Activated CD8-positive, alpha-beta memory T cell treated with anti-CD3 and anti-CD28 coated beads for 1 hour (primary cell): ENCODE data around the gene TYK2.
A peak's percentile ranks its signal among the peaks of the same experiment; 100 is the strongest.
"Not testable (repeated sequence)": the region's sequence is repeated elsewhere in the genome, so short reads cannot be mapped to it uniquely, and the experiment has no call there.

Source experiments
- DNase-seq, 2 donors: peaks; one replicate each; pipeline ENCODE4 v3.0.0-alpha.2; 2020; ENCODE audit warnings: low read depth in 1 of 2; ENCODE audit errors: extremely low read depth in 1 of 2

Gene TYK2

DNA sequence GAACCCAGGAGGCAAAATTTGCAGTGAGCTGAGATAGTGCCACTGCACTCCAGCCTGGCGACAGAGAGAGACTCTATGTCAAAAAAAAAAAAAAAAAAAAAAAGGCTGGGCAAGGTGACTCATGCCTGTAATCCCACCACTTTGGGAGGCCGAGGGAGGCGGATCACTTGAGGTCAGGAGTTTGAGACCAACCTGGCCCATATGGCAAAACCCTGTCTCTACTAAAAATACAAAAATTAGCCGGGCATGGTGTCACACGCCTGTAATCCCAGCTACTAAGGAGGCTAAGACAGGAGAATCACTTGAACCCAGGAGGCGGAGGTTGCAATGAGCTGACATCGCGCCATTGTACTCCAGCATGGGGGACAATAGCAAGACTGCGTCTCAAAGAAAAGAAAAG, 43.6 kb downstream of the TYK2 start:
- DNase-seq: not testable (repeated sequence)

DNA sequence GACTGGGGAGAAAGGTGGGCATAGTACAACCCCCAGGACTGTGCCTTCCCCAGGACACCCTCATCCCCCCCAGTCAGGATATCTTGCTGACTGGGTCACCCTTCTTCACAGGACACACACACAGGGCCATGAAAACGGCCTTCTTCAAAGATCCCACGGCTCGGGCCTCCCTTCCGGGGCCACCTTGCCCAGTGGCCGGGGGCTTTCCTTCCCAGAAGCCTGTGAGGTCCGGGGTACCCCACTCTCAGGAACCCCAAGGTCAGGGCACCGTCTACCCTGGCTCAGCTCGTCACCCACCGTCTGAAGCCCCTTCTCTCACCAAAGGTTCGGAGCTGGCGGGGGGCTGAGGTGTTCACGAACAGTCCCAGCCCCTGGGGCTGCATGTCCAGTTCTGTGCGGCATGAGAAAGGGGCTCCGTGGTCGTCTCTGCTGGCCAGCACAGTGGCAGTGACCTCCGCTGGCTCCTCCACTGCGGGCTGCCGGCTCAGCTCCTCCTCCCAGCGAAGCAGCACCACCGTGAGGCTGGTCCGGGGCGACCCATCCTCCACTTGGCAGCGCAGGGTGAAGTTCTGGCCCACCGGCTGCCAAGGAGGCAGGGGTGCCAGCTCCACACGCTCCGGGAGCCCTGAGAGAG, 44.9 kb downstream of the TYK2 start:
- DNase-seq: no peak

DNA sequence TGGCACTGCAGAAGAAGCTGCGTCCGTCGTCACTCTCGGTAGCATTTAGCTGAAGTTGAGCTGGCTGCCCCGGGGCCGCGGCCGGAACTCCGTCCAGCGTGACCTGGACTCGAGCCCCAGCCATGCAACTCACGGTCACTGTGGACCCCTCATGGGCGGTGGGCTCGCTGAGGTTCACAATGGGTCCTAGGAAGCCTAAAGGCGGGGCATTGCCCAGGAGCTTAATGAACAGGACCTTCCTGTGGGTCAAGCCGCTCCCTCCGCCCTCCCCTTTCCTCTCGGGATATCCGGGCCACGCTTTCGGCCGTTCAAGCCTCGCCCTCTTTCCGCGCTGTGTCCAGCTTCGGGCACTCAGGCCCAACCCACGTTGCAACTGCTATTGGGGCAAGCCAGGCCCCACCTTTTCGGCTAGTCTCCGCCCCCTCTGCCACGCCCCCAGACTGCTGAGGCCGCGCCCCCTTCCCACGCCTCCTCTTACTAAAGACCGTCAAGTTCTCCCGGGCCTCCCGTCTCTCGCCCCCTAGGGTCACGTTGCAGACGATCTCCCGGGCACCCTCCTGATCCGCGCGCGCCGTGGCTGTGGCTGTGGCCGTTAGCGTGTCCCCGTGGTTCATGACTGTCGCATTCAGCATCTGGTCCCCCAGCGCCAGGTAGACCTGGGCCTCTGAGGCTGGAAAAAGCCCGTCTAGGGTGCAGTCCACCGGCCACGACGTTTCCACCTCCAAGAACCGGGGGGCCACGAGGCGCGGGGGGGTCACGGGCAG, 45.6 kb downstream of the TYK2 start:
- no peak for DNase-seq

DNA sequence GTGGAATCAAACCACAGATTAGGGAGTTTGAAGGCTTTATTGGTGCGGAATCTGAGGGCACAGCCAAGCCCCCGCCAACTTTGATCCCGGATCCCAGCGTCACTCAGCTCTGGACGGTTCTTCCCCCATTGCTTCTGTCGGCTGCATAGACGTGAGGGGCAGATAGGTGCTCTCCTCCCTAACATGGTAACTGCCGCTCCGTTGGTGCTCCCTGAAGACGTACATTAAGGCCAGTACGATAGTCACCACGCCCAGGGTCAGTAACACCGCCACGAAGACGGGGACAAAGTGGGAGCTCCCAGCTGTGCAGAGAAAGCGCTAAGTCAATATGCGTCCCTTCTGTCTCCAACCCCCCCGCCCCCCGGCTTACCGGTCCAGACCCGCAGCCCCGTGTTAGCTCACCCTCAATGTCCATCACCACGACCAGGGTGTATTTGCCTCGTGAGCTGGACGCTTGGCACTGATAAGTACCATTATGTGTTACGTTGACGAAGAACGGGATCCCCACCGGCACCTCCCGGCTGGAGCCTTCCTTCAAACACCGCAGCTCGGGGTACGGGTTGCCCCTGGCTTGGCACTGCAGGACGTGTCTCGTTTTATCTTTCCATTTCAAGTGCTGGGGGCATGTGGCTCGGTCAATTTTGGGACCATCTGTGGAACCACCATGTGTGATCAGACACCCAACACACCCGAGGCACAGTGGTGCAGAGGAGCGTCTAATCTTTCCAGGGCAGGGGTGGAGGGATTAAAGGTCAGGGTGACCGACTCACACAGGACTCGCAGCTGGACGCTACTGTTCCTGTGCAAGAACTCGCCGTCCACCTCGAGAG, 46.4 kb downstream of the TYK2 start:
- no peak for DNase-seq

DNA sequence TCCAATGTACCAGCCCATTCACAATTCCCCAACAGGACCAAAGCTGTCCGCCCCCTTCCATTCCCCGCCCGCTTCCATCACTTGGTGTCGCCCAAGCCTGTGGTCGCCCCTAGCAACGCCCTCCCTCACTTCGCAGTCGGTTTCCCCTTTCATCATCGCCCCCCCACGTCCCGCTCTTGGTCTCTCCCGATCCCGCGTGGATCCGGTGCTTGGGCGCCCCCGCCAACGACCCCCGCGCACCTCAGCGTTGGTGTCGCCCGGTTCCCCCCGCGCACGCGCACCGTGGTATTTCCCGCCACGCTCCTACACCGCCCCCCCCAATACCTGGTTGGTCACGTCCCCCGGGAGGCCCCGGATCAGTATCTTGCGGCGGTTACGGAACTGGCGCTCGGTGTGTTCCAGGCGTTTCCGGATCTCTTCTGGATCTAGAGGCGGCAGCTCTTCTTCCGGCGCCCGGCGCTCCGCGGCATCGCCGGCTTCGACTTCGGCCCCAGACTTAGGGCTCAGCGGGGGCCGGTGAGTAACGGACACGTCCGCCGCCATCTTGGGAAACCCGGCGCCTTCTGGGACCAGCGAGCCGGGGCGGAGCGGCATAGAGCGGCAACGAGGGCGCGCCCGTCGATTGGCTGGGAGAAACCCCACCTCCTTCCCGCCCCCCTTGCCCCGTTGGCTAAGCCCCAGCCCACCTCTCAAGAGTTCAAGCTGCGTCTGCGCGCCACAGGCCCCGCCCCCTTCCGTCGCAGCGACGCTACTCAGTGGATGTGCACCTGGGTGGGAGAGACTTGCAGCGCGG, 47.2 kb downstream of the TYK2 start, which contains the start of gene RAVER1:
Gene RAVER1 (minus strand): TSS at position 565 of the 793 bp plus-strand sequence. CDS start 22 bp downstream, at position 543.
- peak; percentile 96 for DNase-seq

DNA sequence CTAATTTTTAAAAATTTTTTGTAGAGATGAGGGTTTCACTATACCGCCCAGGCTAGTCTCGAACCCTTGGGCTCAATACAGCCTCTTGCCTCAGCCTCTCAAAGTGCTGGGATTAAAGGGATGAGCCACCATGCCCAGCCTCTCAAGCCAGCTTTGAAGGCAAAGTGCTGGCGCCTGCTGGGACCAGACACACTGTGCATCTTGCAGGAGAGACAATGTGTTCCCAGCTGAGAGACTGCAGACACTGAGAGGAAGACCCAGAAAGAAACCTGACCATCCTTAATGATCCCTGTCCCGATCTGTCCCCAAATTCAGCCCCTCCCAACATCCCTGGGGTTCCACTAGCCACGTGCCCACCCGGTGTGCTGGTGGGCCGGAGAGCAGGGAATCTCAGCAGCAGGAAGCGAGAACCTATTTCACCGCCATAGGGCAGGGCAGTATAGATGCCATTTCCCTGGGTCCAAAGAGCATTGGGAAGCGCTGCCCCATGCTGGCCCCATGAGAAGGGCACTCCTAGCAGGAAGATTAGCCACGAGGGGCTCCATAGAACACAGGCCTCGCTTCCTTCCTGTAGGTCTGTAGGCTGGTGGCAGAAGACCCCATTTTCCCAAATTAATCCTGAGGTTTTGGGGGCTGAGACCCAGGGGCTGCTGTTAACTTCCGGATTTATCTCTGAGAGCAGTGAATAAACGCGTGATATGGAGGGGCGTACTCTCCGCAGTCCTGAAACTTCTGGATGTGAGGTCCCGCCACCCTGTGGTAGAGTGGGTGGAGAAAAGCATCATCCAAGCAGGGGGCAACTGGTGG, 48.0 kb downstream of the TYK2 start:
- DNase-seq: no peak

- no peak for DNase-seq
Measured at GRCh38 chr19:10329555-10329954, 50.8 kb downstream of the TYK2 start.

GRCh38 chr19:10328558-10329429, 51.6 kb downstream of the TYK2 start:
- no peak for DNase-seq

- DNase-seq: no peak
Measured at GRCh38 chr19:10327793-10328192, 52.6 kb downstream of the TYK2 start.

GRCh38 chr19:10325732-10326131, 54.6 kb downstream of the TYK2 start:
- no peak for DNase-seq

GRCh38 chr19:10321874-10322835, 58.2 kb downstream of the TYK2 start:
- DNase-seq: no peak

DNA sequence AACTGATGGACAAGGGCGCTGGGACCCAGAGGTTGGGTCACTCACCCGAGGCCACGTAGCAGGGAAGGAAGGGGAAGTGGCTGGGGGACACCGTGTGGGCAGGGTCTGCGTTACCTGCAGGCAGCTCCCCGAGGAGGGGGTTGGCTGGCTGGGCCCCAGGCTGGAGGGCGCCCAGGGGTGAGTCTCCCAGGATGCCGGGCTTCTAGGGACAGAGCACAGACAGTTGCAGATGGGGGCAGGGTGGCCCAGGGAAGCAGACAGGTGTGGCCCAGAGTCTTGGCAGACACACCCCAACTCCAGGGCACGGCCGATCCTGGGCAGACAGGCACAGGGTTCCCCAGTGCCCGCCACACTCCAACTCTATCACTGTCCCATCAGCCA, 59.0 kb downstream of the TYK2 start:
- DNase-seq: no peak

DNA sequence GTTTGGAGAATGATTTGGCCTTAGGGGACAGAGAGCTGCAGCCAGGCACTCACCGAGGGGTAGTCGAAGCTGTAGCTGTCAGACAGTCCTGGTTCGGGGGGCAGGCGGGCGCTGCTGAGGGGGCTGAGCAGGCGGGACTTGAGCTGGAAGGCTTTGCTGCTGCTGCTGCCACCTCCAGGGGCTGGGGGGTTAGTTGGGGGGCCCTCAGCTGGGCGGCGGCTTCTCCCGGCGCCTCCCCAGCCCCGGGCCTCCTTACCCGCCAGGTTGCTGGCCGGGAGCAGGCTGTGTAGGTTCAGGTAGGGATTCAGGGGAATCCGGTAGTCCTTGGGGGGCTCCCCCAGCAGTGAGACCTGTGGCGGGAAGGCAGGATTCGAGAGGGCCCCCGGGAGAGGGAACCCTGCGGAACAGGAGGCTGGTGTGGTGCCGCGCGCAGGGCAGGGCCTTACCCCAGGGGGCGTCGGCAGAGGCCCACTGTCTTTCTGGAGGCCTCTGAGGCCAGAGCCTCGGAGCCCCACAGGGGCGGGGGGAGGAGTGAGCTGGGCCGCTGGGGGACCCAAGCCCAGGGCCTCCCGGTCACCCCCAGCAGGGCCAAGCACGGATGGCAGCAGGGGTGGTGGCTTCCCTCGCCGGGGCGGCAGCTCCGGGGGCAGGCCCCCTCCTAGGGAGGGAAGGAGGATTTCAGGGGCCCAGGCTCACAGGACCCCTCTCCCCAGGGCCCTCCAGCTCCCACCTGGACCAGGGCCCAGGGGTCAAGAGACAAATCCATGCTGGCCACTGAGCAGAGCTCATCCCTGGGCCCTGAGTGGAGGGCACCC, 59.6 kb downstream of the TYK2 start:
- DNase-seq: no peak

GRCh38 chr19:10318807-10319682, 61.3 kb downstream of the TYK2 start:
- no peak for DNase-seq

GRCh38 chr19:10317857-10318462, 62.4 kb downstream of the TYK2 start:
- no peak for DNase-seq
